ENCODE measurements around the gene EPHA7.

The EPHA7 gene

DNA sequence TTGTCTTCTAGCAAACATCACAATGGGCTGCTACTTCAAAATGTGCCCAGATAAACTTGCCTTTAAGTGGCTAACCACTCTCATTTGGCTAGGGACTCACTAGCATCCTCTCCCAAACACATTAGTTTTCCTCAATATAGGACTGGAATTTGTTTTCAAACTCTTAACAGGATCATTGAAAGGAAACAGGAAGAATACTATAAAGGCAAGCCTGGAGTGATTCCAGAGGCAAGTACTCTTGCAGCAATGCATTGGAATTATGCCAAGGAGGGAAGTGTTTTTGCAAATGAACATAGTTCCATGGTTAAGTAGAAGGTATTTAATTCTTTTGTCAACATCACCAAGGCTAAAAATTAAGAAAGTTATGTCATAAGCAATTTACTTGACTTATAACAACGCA, 12.2 kb downstream of the EPHA7 start:
- Histone ChIP-seq H3K18ac (ENCODE audit: low read length) (no peak overlapping the region), H3K14ac (ENCODE audit: low read length) (no peak overlapping the region), H3K27me3 (ENCODE audit: insufficient read depth, low read length) (no peaks in the 10 kb centered on the region), H3K4ac (ENCODE audit: low read depth, low read length) (no peak overlapping the region), H4K91ac (ENCODE audit: low read depth, low read length) (no peak overlapping the region), H3K4me2 (ENCODE audit: low read length) (no peak overlapping the region), H2AK5ac (ENCODE audit: low read length) (no peak overlapping the region), H4K8ac (ENCODE audit: low read depth, low read length) (no peak overlapping the region), H3K27ac (ENCODE audit: low read depth, low read length) (no peak overlapping the region), H3K4me1 (ENCODE audit: control insufficient read depth in 1 of 2, insufficient read depth in 2 of 2, low read length in 2 of 2) (no peaks in the 10 kb centered on the region), H3K79me2 (ENCODE audit: control insufficient read depth, insufficient read depth, low read length, poor library complexity) (no peaks in the 10 kb centered on the region), H2BK5ac (ENCODE audit: low read depth, low read length, poor library complexity) (no peak overlapping the region), H3K23ac (ENCODE audit: low read length) (no peak overlapping the region), H2AFZ (ENCODE audit: insufficient read depth, low read length, poor library complexity) (no peak overlapping the region), H2BK12ac (ENCODE audit: low read length) (no peak overlapping the region), H3K9ac (ENCODE audit: low read length) (no peak overlapping the region), H3K79me1 (ENCODE audit: low read length) (no peaks in the 10 kb centered on the region), H3K9me3 (ENCODE audit: insufficient read depth, low read depth, low read length) (no peaks in the 10 kb centered on the region), H2BK120ac (ENCODE audit: insufficient read depth, low read length, poor library complexity) (no peak overlapping the region), H3K4me3 (ENCODE audit: low read depth, low read length) (no peak overlapping the region), H3K36me3 (ENCODE audit: control insufficient read depth in 1 of 2, insufficient read depth in 2 of 2, low read length in 2 of 2) (no peaks in the 10 kb centered on the region), H4K12ac (ENCODE audit: low read depth, low read length) (no peak overlapping the region)
- DNase-seq, result no peak
- WGBS (ENCODE audit: extremely low coverage, insufficient coverage, insufficient read length), result no CpG with 5 or more reads among the region's 1 CpG

DNA sequence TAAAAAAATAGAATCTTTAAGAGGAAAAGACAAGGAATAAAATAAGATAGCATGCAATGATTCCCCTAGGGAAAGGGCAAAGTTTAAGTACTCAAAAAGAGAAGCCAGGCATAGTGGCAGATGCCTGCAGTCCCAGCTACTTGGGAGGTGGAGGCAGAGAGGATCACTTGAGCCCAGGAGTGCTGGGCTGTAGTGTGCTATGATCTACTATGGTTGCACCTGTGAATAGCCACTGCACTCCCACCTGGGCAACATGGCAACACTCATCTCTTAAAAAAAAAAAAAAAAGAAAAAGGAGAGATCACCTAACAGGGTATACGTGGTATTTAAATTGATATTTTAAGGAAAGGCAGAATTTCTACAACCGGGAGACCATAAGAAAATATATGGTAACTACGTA, 16.0 kb downstream of the EPHA7 start:
- no peak overlapping the region for H2BK5ac ChIP-seq (ENCODE audit: low read depth, low read length, poor library complexity)

GRCh38 chr6:93398723-93399122, 20.6 kb downstream of the EPHA7 start:
- no peak overlapping the region for H3K4me3 ChIP-seq (ENCODE audit: low read depth, low read length)
- no peak overlapping the region for H3K4me2 ChIP-seq (ENCODE audit: low read length)
- no peak overlapping the region for H2AFZ ChIP-seq (ENCODE audit: insufficient read depth, low read length, poor library complexity)
- no peaks in the 10 kb centered on the region for H3K79me1 ChIP-seq (ENCODE audit: low read length)
- H4K91ac ChIP-seq (ENCODE audit: low read depth, low read length), result no peak overlapping the region
- no peaks in the 10 kb centered on the region for H3K27me3 ChIP-seq (ENCODE audit: insufficient read depth, low read length)
- H3K36me3 ChIP-seq (ENCODE audit: control insufficient read depth in 1 of 2, insufficient read depth in 2 of 2, low read length in 2 of 2), result no peaks in the 10 kb centered on the region
- no peak overlapping the region for H3K23ac ChIP-seq (ENCODE audit: low read length)
- WGBS (ENCODE audit: extremely low coverage, insufficient coverage, insufficient read length), result no CpG with 5 or more reads among the region's 1 CpG
- H3K4me1 ChIP-seq (ENCODE audit: control insufficient read depth in 1 of 2, insufficient read depth in 2 of 2, low read length in 2 of 2), result no peaks in the 10 kb centered on the region
- H2BK12ac ChIP-seq (ENCODE audit: low read length), result no peak overlapping the region
- no peak overlapping the region for H4K12ac ChIP-seq (ENCODE audit: low read depth, low read length)
- H3K14ac ChIP-seq (ENCODE audit: low read length), result no peak overlapping the region
- H2BK5ac ChIP-seq (ENCODE audit: low read depth, low read length, poor library complexity), result no peak overlapping the region
- H3K27ac ChIP-seq (ENCODE audit: low read depth, low read length), result no peak overlapping the region
- H4K8ac ChIP-seq (ENCODE audit: low read depth, low read length), result no peak overlapping the region
- H3K4ac ChIP-seq (ENCODE audit: low read depth, low read length), result no peak overlapping the region
- H3K9me3 ChIP-seq (ENCODE audit: insufficient read depth, low read depth, low read length), result no peaks in the 10 kb centered on the region
- DNase-seq, result no peak
- no peaks in the 10 kb centered on the region for H3K79me2 ChIP-seq (ENCODE audit: control insufficient read depth, insufficient read depth, low read length, poor library complexity)
- no peak overlapping the region for H2BK120ac ChIP-seq (ENCODE audit: insufficient read depth, low read length, poor library complexity)
- no peak overlapping the region for H3K18ac ChIP-seq (ENCODE audit: low read length)
- H3K9ac ChIP-seq (ENCODE audit: low read length), result no peak overlapping the region
- H2AK5ac ChIP-seq (ENCODE audit: low read length), result no peak overlapping the region

More for the DNA sequence above, 16.0 kb downstream of the EPHA7 start:
- Histone ChIP-seq H3K4me2 (ENCODE audit: low read length) (no peak overlapping the region), H3K36me3 (ENCODE audit: control insufficient read depth in 1 of 2, insufficient read depth in 2 of 2, low read length in 2 of 2) (no peaks in the 10 kb centered on the region), H3K18ac (ENCODE audit: low read length) (no peak overlapping the region), H3K14ac (ENCODE audit: low read length) (no peak overlapping the region), H2AK5ac (ENCODE audit: low read length) (no peak overlapping the region), H3K9me3 (ENCODE audit: insufficient read depth, low read depth, low read length) (no peaks in the 10 kb centered on the region), H3K23ac (ENCODE audit: low read length) (no peak overlapping the region), H2BK12ac (ENCODE audit: low read length) (no peak overlapping the region), H2AFZ (ENCODE audit: insufficient read depth, low read length, poor library complexity) (no peak overlapping the region), H4K91ac (ENCODE audit: low read depth, low read length) (no peak overlapping the region), H3K79me2 (ENCODE audit: control insufficient read depth, insufficient read depth, low read length, poor library complexity) (no peaks in the 10 kb centered on the region), H3K4me3 (ENCODE audit: low read depth, low read length) (no peak overlapping the region), H3K4me1 (ENCODE audit: control insufficient read depth in 1 of 2, insufficient read depth in 2 of 2, low read length in 2 of 2) (no peaks in the 10 kb centered on the region), H3K27ac (ENCODE audit: low read depth, low read length) (no peak overlapping the region), H4K12ac (ENCODE audit: low read depth, low read length) (no peak overlapping the region), H3K4ac (ENCODE audit: low read depth, low read length) (no peak overlapping the region), H3K9ac (ENCODE audit: low read length) (no peak overlapping the region), H3K79me1 (ENCODE audit: low read length) (no peaks in the 10 kb centered on the region), H2BK120ac (ENCODE audit: insufficient read depth, low read length, poor library complexity) (no peak overlapping the region), H3K27me3 (ENCODE audit: insufficient read depth, low read length) (no peaks in the 10 kb centered on the region), H4K8ac (ENCODE audit: low read depth, low read length) (no peak overlapping the region)
- no CpG with 5 or more reads among the region's 3 CpGs for WGBS (ENCODE audit: extremely low coverage, insufficient coverage, insufficient read length)
- no peak for DNase-seq

GRCh38 chr6:93394471-93394870, 24.9 kb downstream of the EPHA7 start:
- Histone ChIP-seq H2BK12ac (ENCODE audit: low read length) (no peak overlapping the region), H3K79me1 (ENCODE audit: low read length) (no peaks in the 10 kb centered on the region), H2BK5ac (ENCODE audit: low read depth, low read length, poor library complexity) (no peak overlapping the region)

More at GRCh38 chr6:93394471-93394870, 24.9 kb downstream of the EPHA7 start:
- Histone ChIP-seq H3K4ac (ENCODE audit: low read depth, low read length) (no peak overlapping the region), H4K12ac (ENCODE audit: low read depth, low read length) (no peak overlapping the region), H3K4me2 (ENCODE audit: low read length) (no peak overlapping the region), H3K79me2 (ENCODE audit: control insufficient read depth, insufficient read depth, low read length, poor library complexity) (no peaks in the 10 kb centered on the region), H3K9me3 (ENCODE audit: insufficient read depth, low read depth, low read length) (no peaks in the 10 kb centered on the region), H3K27me3 (ENCODE audit: insufficient read depth, low read length) (no peaks in the 10 kb centered on the region), H2AK5ac (ENCODE audit: low read length) (no peak overlapping the region), H3K23ac (ENCODE audit: low read length) (no peak overlapping the region), H3K27ac (ENCODE audit: low read depth, low read length) (no peak overlapping the region), H3K36me3 (ENCODE audit: control insufficient read depth in 1 of 2, insufficient read depth in 2 of 2, low read length in 2 of 2) (no peaks in the 10 kb centered on the region), H4K91ac (ENCODE audit: low read depth, low read length) (no peak overlapping the region), H3K9ac (ENCODE audit: low read length) (no peak overlapping the region), H4K8ac (ENCODE audit: low read depth, low read length) (no peak overlapping the region), H3K18ac (ENCODE audit: low read length) (no peak overlapping the region), H2AFZ (ENCODE audit: insufficient read depth, low read length, poor library complexity) (no peak overlapping the region), H3K14ac (ENCODE audit: low read length) (no peak overlapping the region), H3K4me1 (ENCODE audit: control insufficient read depth in 1 of 2, insufficient read depth in 2 of 2, low read length in 2 of 2) (no peaks in the 10 kb centered on the region), H2BK120ac (ENCODE audit: insufficient read depth, low read length, poor library complexity) (no peak overlapping the region), H3K4me3 (ENCODE audit: low read depth, low read length) (no peak overlapping the region)
- DNase-seq, result no peak
- no CpG with 5 or more reads among the region's 2 CpGs for WGBS (ENCODE audit: extremely low coverage, insufficient coverage, insufficient read length)

Measured in trophoblast cell (in vitro differentiated cells and primary cell).